ENCODE measurements around the gene SLC6A1.

DNA sequence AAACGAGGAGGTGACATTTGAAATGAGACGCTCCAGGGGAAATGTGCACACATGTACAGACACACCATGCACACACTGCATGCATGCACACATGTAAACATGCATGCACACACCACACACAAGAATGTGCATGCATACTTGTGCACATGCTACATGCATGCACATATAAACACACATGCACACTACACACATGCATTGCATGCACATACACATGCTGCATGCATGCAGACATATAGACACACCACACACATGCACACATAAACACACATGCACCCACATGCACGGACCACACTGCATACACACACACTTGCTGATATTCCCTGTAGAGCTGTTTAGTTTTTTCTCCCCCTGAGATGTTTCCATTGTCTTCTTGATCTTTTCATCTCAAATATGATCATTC is 37.8 kb upstream of the SLC6A1 start:
- TF ChIP-seq POLR2A (IDR thresholded peaks at IDR 0.05; ENCODE audit: low read depth, low read length) (no peak), POLR2AphosphoS5 (IDR thresholded peaks at IDR 0.05; ENCODE audit: low read depth, low read length) (no peak), SPI1 (IDR thresholded peaks at IDR 0.05; ENCODE audit: low read depth, low read length) (no peak), TAF1 (IDR thresholded peaks at IDR 0.05; ENCODE audit: low read depth, low read length) (no peak)
